Dendritic cell treated with granulocyte-macrophage colony-stimulating factor and Interleukin-4, amounts not matched to agents 40 ng/mL and 50 ng/mL, for 4 days (primary cell): ENCODE data around the gene TOMM22.

Source experiments
- H3K27ac Mint-ChIP-seq: one replicate; pipeline ENCODE4 v1.8.0; 2022; ENCODE audit warnings: mild to moderate bottlenecking, mixed read lengths
- H3K27me3 Mint-ChIP-seq: one replicate; pipeline ENCODE4 v1.8.0; 2022; ENCODE audit warnings: mild to moderate bottlenecking, mixed read lengths
- H3K36me3 Mint-ChIP-seq: one replicate; pipeline ENCODE4 v1.8.0; 2022; ENCODE audit warnings: low read depth, mixed read lengths
- H3K4me1 Mint-ChIP-seq: one replicate; pipeline ENCODE4 v1.8.0; 2022; ENCODE audit warnings: low read depth, mixed read lengths
- H3K4me3 Mint-ChIP-seq: one replicate; pipeline ENCODE4 v1.8.0; 2022; ENCODE audit warnings: mild to moderate bottlenecking, moderate library complexity, mixed read lengths
- H3K9me3 Mint-ChIP-seq: one replicate; pipeline ENCODE4 v1.8.0; 2022; ENCODE audit warnings: mixed read lengths
- intact Hi-C: fragments of 100-400 bp; cut with micrococcal nuclease; formaldehyde crosslinking; loops from one replicate; pipeline ENCODE4 v1.15.0; 2022

TOMM22 gene

DNA sequence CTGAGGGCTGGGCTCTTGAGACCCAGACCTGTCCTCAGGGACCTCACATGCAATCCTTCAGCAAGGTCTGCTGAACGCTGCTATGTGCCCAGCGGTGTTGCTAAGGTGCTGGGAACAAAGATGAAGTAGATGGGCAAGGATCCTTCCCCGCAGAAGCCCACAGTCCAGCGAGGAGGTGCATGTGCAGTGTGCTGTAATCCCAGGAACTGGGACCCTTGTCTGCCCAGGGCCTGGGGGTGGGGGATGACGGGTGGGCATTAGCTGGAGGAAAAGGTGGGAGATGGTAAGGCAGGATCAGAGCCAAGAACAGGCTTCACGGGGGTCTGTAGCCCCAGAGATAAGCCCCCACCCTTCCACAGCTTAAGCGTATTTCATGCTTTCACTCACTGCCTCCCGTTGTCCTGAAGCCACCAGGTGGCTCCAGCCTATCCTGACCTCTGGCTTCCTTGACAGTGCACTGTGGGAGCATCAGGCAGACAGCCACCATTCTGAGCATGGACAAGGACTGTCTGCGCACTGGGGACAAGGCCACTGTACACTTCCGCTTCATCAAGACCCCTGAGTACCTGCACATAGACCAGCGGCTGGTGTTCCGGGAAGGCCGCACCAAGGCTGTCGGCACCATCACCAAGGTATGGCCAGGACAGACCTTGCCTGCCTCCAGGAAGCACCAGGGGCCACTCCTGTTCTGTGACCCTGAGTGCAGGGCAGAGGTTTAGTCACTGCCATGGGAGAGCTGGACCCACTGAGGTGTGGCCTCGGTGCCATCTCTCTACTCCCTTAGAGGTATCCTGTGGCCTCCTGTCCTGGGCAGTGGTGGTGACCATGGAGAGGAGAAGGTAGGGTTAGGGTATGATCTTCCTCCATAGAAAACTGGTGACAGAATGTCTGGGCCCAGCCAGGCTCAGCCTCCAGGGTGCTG is 46.0 kb downstream of the TOMM22 start:
- Mint-ChIP-seq H3K27me3 (no peaks in the 10 kb centered on the region), H3K4me3 (no peak overlapping the region), H3K36me3 (peaks cover 100% of the 10 kb centered on the region), H3K4me1 (no peaks in the 10 kb centered on the region), H3K27ac (no peak overlapping the region), H3K9me3 (no peaks in the 10 kb centered on the region)
- intact Hi-C loops = no loop called here

DNA sequence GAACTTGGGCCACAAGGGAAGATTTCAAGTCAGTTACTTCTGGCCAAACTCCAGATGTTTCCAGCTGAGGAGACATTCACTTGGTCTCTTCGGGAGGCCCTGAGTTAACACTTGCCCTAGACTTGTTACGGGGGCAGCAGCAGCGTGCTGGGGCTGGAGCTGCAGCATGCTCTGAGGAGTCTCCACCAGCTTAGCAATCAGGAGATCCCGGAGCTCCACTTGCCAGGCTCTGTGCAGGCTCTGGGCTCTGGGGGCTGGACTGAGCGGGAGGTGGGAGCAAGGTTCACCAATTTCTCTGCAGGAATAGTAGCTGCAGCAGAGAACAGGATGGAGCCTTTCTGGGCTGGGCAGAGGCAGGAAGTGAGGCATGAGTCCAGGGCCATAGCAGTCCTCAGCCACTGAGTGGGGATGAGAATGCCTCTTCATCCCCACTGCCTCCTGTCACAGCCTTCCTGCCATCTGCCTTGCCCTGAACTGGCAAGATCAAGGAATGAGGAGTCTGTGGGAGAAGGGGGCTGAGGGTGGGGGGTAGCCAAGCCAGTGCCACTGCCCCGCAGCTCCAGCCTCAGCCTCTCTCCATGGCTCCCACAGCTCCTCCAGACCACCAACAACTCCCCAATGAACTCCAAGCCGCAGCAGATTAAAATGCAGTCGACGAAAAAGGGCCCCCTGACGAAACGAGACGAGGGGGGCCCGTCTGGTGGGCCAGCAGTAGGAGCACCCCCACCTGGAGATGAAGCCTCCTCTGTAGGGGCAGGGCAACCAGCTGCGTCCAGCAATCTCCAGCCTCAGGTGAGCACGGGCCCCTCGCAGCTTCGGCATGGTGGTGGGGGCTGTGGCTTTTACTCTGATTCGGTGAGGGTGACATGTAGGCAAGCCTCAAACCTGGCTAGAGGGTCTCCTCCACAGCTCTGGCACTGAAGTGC is 47.4 kb downstream of the TOMM22 start:
- Mint-ChIP-seq H3K4me1 (peaks cover 9% of the 10 kb centered on the region), H3K9me3 (no peaks in the 10 kb centered on the region), H3K4me3 (no peak overlapping the region), H3K36me3 (peaks cover 100% of the 10 kb centered on the region), H3K27me3 (no peaks in the 10 kb centered on the region), H3K27ac (no peak overlapping the region)
- intact Hi-C loops = no loop called here

DNA sequence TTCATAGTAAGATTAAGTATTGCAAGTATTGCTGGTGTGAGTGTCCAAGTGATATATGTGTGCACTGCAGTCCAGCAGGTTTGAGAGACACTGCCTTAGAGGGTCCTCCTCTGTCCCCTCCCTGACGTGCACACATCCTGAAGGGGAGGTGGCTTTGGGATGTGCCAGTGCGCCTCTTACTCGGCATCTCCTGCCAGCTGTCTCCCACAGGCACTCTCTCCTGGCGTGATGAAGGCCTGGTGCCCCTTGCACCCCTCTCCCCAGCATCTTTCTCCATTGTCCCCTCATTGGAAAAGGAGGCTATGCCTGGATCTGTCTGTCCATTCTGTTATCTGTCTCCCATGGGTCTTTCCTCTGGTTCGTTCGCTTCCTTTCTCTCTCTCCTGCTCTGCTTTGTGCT is 48.2 kb downstream of the TOMM22 start:
- intact Hi-C loops = no loop called here
- H3K36me3 Mint-ChIP-seq = peaks cover 100% of the 10 kb centered on the region
- no peak overlapping the region for H3K27ac Mint-ChIP-seq
- peaks cover 9% of the 10 kb centered on the region for H3K4me1 Mint-ChIP-seq
- no peaks in the 10 kb centered on the region for H3K27me3 Mint-ChIP-seq
- no peaks in the 10 kb centered on the region for H3K9me3 Mint-ChIP-seq
- no peak overlapping the region for H3K4me3 Mint-ChIP-seq

GRCh38 chr22:38730411-38730871 is 48.7 kb downstream of the TOMM22 start:
- H3K27me3 Mint-ChIP-seq = no peaks in the 10 kb centered on the region
- H3K4me1 Mint-ChIP-seq = peaks cover 9% of the 10 kb centered on the region
- no peak overlapping the region for H3K27ac Mint-ChIP-seq

GRCh38 chr22:38731703-38732161 is 50.0 kb downstream of the TOMM22 start:
- H3K27me3 Mint-ChIP-seq = no peaks in the 10 kb centered on the region
- intact Hi-C loops = no loop called here
- no peaks in the 10 kb centered on the region for H3K9me3 Mint-ChIP-seq
- no peak overlapping the region for H3K27ac Mint-ChIP-seq
- H3K36me3 Mint-ChIP-seq = peaks cover 100% of the 10 kb centered on the region
- H3K4me1 Mint-ChIP-seq = peaks cover 9% of the 10 kb centered on the region
- no peak overlapping the region for H3K4me3 Mint-ChIP-seq

More at GRCh38 chr22:38730411-38730871, 48.7 kb downstream of the TOMM22 start:
- Mint-ChIP-seq H3K4me3 (no peak overlapping the region), H3K9me3 (no peaks in the 10 kb centered on the region), H3K36me3 (peaks cover 100% of the 10 kb centered on the region)
- intact Hi-C loops = no loop called here

DNA sequence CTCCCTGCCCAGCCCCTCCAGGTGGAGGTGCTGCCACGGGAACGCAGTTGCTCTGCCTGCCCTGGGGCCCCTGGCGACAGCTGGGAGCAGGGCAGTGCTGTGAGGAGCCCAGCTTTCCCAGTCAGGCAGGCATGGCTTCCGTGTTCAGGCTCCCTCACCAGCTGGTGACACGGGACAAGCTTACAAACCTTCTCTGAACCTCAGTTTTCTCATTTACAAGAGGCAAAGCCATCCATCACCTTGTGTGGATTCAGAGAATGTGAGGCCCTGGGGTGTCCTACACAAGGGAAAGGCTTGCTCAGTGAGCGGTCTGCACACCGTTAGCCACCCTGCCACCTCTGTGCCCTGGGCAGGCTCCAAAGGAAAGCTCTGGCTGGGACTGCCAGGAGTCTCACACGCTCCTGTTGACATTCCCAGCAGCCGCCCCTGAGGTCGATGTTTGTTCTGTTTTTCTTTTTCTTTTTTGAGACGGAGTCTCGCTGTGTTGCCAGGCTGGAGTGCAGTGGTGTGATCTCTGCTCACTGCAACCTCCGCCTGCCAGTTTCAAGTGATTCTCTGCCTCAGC is 50.6 kb downstream of the TOMM22 start:
- H3K27me3 Mint-ChIP-seq = no peaks in the 10 kb centered on the region
- H3K9me3 Mint-ChIP-seq = no peaks in the 10 kb centered on the region
- peaks cover 9% of the 10 kb centered on the region for H3K4me1 Mint-ChIP-seq
- H3K27ac Mint-ChIP-seq = no peak overlapping the region
- intact Hi-C loops = no loop called here
- peaks cover 100% of the 10 kb centered on the region for H3K36me3 Mint-ChIP-seq
- H3K4me3 Mint-ChIP-seq = no peak overlapping the region

DNA sequence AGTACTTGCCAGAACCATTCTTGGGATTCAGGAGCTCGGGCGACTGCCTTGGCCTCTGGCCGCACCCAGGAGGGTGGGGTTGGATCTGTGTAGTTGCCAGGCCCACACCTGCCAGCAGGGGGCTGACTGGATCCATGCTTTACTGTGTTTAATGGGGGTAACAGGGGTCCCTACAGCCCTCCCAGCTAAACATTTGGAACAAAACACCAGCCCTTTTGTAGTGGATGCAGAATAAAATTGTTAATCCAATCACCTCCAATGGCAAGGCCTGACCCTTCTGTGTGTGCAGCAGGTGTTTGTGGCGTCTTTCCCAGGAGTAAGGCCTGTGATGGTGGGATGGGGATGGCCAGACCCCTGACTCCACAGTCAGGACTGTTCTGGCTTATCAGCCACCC is 51.6 kb downstream of the TOMM22 start:
- peaks cover 9% of the 10 kb centered on the region for H3K4me1 Mint-ChIP-seq
- intact Hi-C loops = no loop called here
- H3K4me3 Mint-ChIP-seq = no peak overlapping the region
- peaks cover 100% of the 10 kb centered on the region for H3K36me3 Mint-ChIP-seq
- H3K9me3 Mint-ChIP-seq = no peaks in the 10 kb centered on the region
- no peak overlapping the region for H3K27ac Mint-ChIP-seq
- H3K27me3 Mint-ChIP-seq = no peaks in the 10 kb centered on the region

- no peaks in the 10 kb centered on the region for H3K9me3 Mint-ChIP-seq
- H3K27ac Mint-ChIP-seq = no peak overlapping the region
- H3K27me3 Mint-ChIP-seq = no peaks in the 10 kb centered on the region
- intact Hi-C loops = no loop called here
- H3K4me1 Mint-ChIP-seq = peaks cover 9% of the 10 kb centered on the region
- peaks cover 100% of the 10 kb centered on the region for H3K36me3 Mint-ChIP-seq
- H3K4me3 Mint-ChIP-seq = no peak overlapping the region
Measured at GRCh38 chr22:38733724-38734381, 52.1 kb downstream of the TOMM22 start.

DNA sequence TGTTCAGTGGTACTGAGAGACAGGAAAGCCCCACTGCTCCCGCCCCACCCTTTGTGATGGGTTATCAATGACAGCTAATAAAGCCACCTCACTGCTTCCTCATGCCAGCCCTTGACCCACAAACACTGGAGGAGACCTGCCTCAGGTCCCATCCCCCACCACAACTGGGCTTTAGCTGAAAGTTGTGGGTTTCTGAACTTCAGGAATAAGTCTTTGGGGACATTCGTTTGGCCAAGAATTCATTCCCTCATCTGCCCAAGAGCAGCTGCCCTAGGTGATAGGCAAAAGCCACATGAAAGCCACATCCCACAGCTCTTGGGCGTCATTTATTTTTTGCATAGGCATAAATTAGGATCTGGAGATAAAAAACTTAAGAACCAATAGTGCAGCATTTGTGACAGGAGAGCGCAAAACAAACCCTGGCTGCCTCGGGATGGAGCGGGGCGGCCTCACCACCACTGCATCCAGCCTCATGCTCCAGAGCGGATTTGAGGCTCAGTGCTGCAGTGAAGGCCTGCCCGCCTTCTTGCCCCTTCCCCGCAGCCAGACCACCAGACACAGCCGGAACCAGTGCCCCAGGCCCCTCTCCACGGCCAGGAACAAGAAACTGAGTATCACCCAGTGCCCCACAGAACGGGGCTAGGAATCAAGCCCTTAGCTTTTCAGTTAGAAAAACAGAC is 52.8 kb downstream of the TOMM22 start:
- intact Hi-C loops = no loop called here
- Mint-ChIP-seq H3K27me3 (no peaks in the 10 kb centered on the region), H3K27ac (no peak overlapping the region), H3K4me3 (no peak overlapping the region), H3K36me3 (peaks cover 100% of the 10 kb centered on the region), H3K4me1 (peaks cover 9% of the 10 kb centered on the region), H3K9me3 (no peaks in the 10 kb centered on the region)
